GM23338 (cell line): Measurements from ENCODE around the gene PCGF3. TPM values are rescaled to one million over a fixed set of nuclear protein-coding genes. Genes with fewer than 3 reads are reported as not detected.

Experiments used
- ATAC-seq: fragments of 200-7000 bp; cut with Tn5 transposase; 3 replicates; pipeline ENCODE4 v1.9.1; 2020
- DNase-seq: peaks from one replicate; pipeline ENCODE4 v3.0.0-alpha.2; 2015; ENCODE audit warnings: low spot score
- H2AFZ ChIP-seq: fragments of 200-600 bp; sonication (generic); 2 replicates; pipeline ENCODE4 v1.8.0; 2016; ENCODE audit warnings: antibody characterized with exemption, mild to moderate bottlenecking, moderate library complexity
- H3F3A ChIP-seq: fragments of 200-600 bp; sonication (generic); replicated peaks from 2 replicates; pipeline ENCODE4 v1.8.0; 2017; ENCODE audit warnings: antibody characterized with exemption, mixed run types, low read depth
- H3K27ac ChIP-seq: fragments of 200-600 bp; sonication (generic); 2 replicates; pipeline ENCODE4 v1.6.1; 2016; ENCODE audit warnings: low read depth
- H3K27me3 ChIP-seq: fragments of 200-600 bp; sonication (generic); 2 replicates; pipeline ENCODE4 v1.8.0; 2016; ENCODE audit warnings: mild to moderate bottlenecking, mixed run types, moderate library complexity; ENCODE audit not compliant: insufficient read depth
- H3K36me3 ChIP-seq: fragments of 200-600 bp; sonication (generic); 2 replicates; pipeline ENCODE4 v1.8.0; 2016; ENCODE audit warnings: mild to moderate bottlenecking; ENCODE audit not compliant: insufficient read depth
- H3K4me1 ChIP-seq: fragments of 200-600 bp; sonication (generic); 2 replicates; pipeline ENCODE4 v1.8.0; 2016; ENCODE audit warnings: mild to moderate bottlenecking, moderate library complexity; ENCODE audit not compliant: insufficient read depth
- H3K4me2 ChIP-seq: fragments of 200-600 bp; sonication (generic); 2 replicates; pipeline ENCODE4 v1.7.1; 2017; ENCODE audit warnings: mixed run types
- H3K4me3 ChIP-seq: fragments of 200-600 bp; sonication (generic); 2 replicates; pipeline ENCODE4 v1.6.1; 2016; ENCODE audit warnings: mixed run types
- H3K79me2 ChIP-seq: fragments of 200-600 bp; sonication (generic); replicated peaks from 2 replicates; pipeline ENCODE4 v1.8.0; 2017; ENCODE audit warnings: mild to moderate bottlenecking; ENCODE audit not compliant: insufficient read depth
- H3K9me2 ChIP-seq: fragments of 200-600 bp; sonication (generic); 2 replicates; pipeline ENCODE4 v1.8.0; 2017; ENCODE audit not compliant: insufficient read depth
- H4K20me1 ChIP-seq: fragments of 200-600 bp; sonication (generic); replicated peaks from 2 replicates; pipeline ENCODE4 v1.8.0; 2017; ENCODE audit warnings: mild to moderate bottlenecking; ENCODE audit not compliant: insufficient read depth
- H3K27ac Mint-ChIP-seq: 2 replicates; pipeline ENCODE4 v1.8.0; 2020; ENCODE audit warnings: inconsistent platforms, mild to moderate bottlenecking, moderate library complexity, mixed read lengths
- H3K27me3 Mint-ChIP-seq: 3 replicates; pipeline ENCODE4 v1.8.0; 2022; ENCODE audit warnings: low read depth, mild to moderate bottlenecking, moderate library complexity, mixed read lengths, inconsistent platforms; ENCODE audit not compliant: insufficient read depth, poor library complexity
- H3K36me3 Mint-ChIP-seq: 3 replicates; pipeline ENCODE4 v1.8.0; 2021; ENCODE audit warnings: low read depth, mild to moderate bottlenecking, inconsistent platforms, moderate library complexity, mixed read lengths
- H3K4me1 Mint-ChIP-seq: 3 replicates; pipeline ENCODE4 v1.8.0; 2020; ENCODE audit warnings: mild to moderate bottlenecking, inconsistent platforms, mixed read lengths
- H3K4me3 Mint-ChIP-seq: 3 replicates; pipeline ENCODE4 v1.8.0; 2021; ENCODE audit warnings: moderate library complexity, mild to moderate bottlenecking, inconsistent platforms, mixed read lengths
- H3K9me3 Mint-ChIP-seq: 3 replicates; pipeline ENCODE4 v1.8.0; 2020; ENCODE audit warnings: moderate library complexity, mild to moderate bottlenecking, inconsistent platforms, mixed read lengths
- CREB1 ChIP-seq: fragments of 250-450 bp; sonication (Bioruptor Pico); IDR thresholded peaks from 2 replicates; pipeline ENCODE4 v1.5.0; 2020; ENCODE audit warnings: low read depth, mild to moderate bottlenecking, moderate library complexity
- EZH2 ChIP-seq: fragments of 200-600 bp; sonication (generic); IDR thresholded peaks from one replicate; pipeline ENCODE4 v1.8.0; 2017; ENCODE audit warnings: antibody characterized with exemption, mild to moderate bottlenecking, low read depth; ENCODE audit not compliant: unreplicated experiment
- EZH2phosphoT487 ChIP-seq: fragments of 200-600 bp; sonication (generic); IDR thresholded peaks from one replicate; pipeline ENCODE4 v1.8.1; 2018; ENCODE audit warnings: antibody characterized with exemption; ENCODE audit not compliant: unreplicated experiment
- JUNB ChIP-seq: IDR thresholded peaks from one replicate; pipeline ENCODE4 v1.6.1; 2016; ENCODE audit warnings: antibody characterized with exemption; ENCODE audit not compliant: unreplicated experiment
- NANOG ChIP-seq: IDR thresholded peaks from 2 replicates; pipeline ENCODE4 v1.6.1; 2016; ENCODE audit warnings: antibody characterized with exemption, borderline replicate concordance
- POLR2AphosphoS5 ChIP-seq: IDR thresholded peaks from 2 replicates; pipeline ENCODE4 v1.6.1; 2016; ENCODE audit warnings: antibody characterized with exemption, low read depth
- STAT1 ChIP-seq: IDR thresholded peaks from one replicate; pipeline ENCODE4 v1.6.1; 2016; ENCODE audit warnings: antibody characterized with exemption; ENCODE audit not compliant: unreplicated experiment
- ZNF114 ChIP-seq: fragments of 250-450 bp; sonication (Bioruptor Pico); IDR thresholded peaks from 2 replicates; pipeline ENCODE4 v1.5.0; 2020; ENCODE audit warnings: mild to moderate bottlenecking, moderate library complexity
- ZNF331 ChIP-seq: fragments of 250-450 bp; sonication (Bioruptor Pico); IDR thresholded peaks from 2 replicates; pipeline ENCODE4 v1.5.0; 2020; ENCODE audit warnings: low read depth, mild to moderate bottlenecking, moderate library complexity
- polyA plus RNA-seq: library from polyadenylated mRNA; unstranded; fragments of >200 nt; fragmentation: Nextera tagmentation; extraction: Ambion mirVana; gene quantifications from 2 replicates; pipeline ENCODE4 v1.2.1, GENCODE V29; 2016
- total RNA-seq: library from RNA; depleted of rRNA; stranded (reverse); fragments of >200 nt; shearing (Covaris generic); gene quantifications from 2 replicates; pipeline ENCODE4 v1.2.3, GENCODE V29; 2014
- TF ChIP-seq, protein P1 (sequence below): IDR thresholded peaks from one replicate; pipeline ENCODE4 v1.6.1; 2018; ENCODE audit warnings: antibody characterized with exemption; ENCODE audit not compliant: unreplicated experiment
- TF ChIP-seq, protein P2 (sequence below): IDR thresholded peaks from 2 replicates; pipeline ENCODE4 v1.6.1; 2016; ENCODE audit warnings: antibody characterized with exemption
- TF ChIP-seq, protein P3 (sequence below), 2 experiments: fragments of 200-600 bp in 1 of 2; sonication (generic) in 1 of 2; conservative IDR thresholded peaks; 2 replicates each; pipeline versions ENCODE4 v1.5.1 to v1.6.1; 2016 to 2017; ENCODE audit warnings: antibody characterized with exemption in 2 of 2, low read depth in 2 of 2, mild to moderate bottlenecking in 2 of 2, moderate library complexity in 1 of 2

Gene PCGF3
- total and polyA plus RNA-seq, 2 experiments from 2014 or later, result 33.1 to 49.0 TPM

DNA sequence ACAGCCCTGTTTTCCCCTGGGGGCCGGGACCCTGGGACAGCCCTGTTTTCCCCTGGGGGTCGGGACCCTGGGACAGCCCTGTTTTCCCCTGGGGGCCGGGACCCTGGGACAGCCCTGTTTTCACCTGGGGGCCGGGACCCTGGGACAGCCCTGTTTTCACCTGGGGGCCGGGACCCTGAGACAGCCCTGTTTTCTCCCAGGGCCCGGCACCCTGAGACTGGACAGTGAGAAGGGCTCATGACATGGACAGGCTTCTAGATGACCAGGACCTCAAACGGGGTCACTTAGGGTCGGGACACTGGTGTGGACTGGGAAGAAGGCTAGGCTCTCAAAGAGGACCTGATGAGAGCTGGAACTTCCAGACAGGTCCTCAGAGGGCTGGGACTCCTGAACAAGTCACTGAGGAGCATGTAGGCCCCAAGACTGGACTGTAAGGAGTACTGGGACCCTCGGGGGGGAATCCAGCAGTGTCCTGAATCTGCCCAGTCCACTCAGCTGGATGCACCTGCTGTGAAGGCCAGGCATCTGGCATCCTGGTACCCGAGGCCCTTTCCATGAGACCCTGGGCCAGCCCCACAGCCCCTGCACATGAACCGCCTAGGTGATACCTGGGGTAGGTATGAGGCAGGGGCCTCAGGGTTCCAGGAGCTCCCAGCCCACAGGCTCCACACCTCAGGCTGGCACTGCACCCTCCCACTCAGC, 2.4 kb downstream of the PCGF3 start (continued):
- TF ChIP-seq, protein P1, sequence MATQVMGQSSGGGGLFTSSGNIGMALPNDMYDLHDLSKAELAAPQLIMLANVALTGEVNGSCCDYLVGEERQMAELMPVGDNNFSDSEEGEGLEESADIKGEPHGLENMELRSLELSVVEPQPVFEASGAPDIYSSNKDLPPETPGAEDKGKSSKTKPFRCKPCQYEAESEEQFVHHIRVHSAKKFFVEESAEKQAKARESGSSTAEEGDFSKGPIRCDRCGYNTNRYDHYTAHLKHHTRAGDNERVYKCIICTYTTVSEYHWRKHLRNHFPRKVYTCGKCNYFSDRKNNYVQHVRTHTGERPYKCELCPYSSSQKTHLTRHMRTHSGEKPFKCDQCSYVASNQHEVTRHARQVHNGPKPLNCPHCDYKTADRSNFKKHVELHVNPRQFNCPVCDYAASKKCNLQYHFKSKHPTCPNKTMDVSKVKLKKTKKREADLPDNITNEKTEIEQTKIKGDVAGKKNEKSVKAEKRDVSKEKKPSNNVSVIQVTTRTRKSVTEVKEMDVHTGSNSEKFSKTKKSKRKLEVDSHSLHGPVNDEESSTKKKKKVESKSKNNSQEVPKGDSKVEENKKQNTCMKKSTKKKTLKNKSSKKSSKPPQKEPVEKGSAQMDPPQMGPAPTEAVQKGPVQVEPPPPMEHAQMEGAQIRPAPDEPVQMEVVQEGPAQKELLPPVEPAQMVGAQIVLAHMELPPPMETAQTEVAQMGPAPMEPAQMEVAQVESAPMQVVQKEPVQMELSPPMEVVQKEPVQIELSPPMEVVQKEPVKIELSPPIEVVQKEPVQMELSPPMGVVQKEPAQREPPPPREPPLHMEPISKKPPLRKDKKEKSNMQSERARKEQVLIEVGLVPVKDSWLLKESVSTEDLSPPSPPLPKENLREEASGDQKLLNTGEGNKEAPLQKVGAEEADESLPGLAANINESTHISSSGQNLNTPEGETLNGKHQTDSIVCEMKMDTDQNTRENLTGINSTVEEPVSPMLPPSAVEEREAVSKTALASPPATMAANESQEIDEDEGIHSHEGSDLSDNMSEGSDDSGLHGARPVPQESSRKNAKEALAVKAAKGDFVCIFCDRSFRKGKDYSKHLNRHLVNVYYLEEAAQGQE, result no peak
- TF ChIP-seq ZNF114 (no peak), NANOG (no peak), JUNB (no peak), POLR2AphosphoS5 (no peak), EZH2phosphoT487 (no peak), ZNF331 (CRISPR knock-in tag) (no peak), STAT1 (no peak), CREB1 (no peak)
- TF ChIP-seq, protein P2, sequence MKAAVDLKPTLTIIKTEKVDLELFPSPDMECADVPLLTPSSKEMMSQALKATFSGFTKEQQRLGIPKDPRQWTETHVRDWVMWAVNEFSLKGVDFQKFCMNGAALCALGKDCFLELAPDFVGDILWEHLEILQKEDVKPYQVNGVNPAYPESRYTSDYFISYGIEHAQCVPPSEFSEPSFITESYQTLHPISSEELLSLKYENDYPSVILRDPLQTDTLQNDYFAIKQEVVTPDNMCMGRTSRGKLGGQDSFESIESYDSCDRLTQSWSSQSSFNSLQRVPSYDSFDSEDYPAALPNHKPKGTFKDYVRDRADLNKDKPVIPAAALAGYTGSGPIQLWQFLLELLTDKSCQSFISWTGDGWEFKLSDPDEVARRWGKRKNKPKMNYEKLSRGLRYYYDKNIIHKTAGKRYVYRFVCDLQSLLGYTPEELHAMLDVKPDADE, result no peak
- TF ChIP-seq, protein P3, sequence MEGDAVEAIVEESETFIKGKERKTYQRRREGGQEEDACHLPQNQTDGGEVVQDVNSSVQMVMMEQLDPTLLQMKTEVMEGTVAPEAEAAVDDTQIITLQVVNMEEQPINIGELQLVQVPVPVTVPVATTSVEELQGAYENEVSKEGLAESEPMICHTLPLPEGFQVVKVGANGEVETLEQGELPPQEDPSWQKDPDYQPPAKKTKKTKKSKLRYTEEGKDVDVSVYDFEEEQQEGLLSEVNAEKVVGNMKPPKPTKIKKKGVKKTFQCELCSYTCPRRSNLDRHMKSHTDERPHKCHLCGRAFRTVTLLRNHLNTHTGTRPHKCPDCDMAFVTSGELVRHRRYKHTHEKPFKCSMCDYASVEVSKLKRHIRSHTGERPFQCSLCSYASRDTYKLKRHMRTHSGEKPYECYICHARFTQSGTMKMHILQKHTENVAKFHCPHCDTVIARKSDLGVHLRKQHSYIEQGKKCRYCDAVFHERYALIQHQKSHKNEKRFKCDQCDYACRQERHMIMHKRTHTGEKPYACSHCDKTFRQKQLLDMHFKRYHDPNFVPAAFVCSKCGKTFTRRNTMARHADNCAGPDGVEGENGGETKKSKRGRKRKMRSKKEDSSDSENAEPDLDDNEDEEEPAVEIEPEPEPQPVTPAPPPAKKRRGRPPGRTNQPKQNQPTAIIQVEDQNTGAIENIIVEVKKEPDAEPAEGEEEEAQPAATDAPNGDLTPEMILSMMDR (conservative IDR thresholded peaks at IDR 0.05; ENCODE audit: low read depth in 2 of 2), result no peak

DNA sequence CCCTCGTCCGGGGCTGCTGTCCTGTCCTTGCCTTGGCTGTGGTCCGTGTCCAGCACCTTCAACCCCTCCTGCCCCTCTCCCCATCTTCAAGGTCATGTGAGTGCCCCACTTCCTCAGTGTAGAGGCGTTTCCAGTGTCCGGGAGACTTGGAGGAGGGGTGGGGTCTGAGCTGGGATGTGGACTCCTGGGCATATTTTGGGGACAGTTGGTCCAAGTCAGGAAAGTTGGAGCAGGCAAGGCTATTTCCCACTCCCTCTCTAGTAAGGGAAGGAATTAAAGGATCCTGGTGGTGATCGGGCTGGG, 3.0 kb downstream of the PCGF3 start:
- Histone ChIP-seq H3K9me2 (no peaks in the 10 kb centered on the region), H3K27ac (no peak overlapping the region), H3K4me2 (no peak overlapping the region), H3K36me3 (0 out of 2 replicates have a peak, but pooled peaks cover 3% of the 10 kb centered on the region), H3F3A (no peaks in the 10 kb centered on the region), H3K4me1 (no peaks in the 10 kb centered on the region), H3K27me3 (peaks cover 6% of the 10 kb centered on the region; the same call in 1 of the 2 replicates), H2AFZ (no peak overlapping the region), H3K4me3 (no peak overlapping the region), H4K20me1 (peaks cover 33% of the 10 kb centered on the region), H3K79me2 (peaks cover 55% of the 10 kb centered on the region)
- ATAC-seq (no peak), DNase-seq (no peak)
- no peak overlapping the region for H3K4me3 Mint-ChIP-seq
- H3K9me3 Mint-ChIP-seq, result no peaks in the 10 kb centered on the region
- H3K27me3 Mint-ChIP-seq, result peaks cover 5% of the 10 kb centered on the region
- no peak overlapping the region for H3K27ac Mint-ChIP-seq
- peaks cover 27% of the 10 kb centered on the region for H3K36me3 Mint-ChIP-seq
- H3K4me1 Mint-ChIP-seq, result peaks cover 4% of the 10 kb centered on the region; the same call in 2 of the 3 replicates
- TF ChIP-seq, protein P2, result no peak
- no peak for TF ChIP-seq EZH2
